ENCODE results near the gene PKIG. TPM values are rescaled to one million over a fixed set of nuclear protein-coding genes. Genes with fewer than 3 reads are reported as not detected.

Gene PKIG
- total RNA-seq, 2 donors from 2014 or later = 237 to 268 TPM

- Histone ChIP-seq H3K4me3 (no peak overlapping the region), H3K27me3 (no peaks in the 10 kb centered on the region), H3K27ac (peak overlapping the region; percentile 62 to 71), H3K9me3 (no peaks in the 10 kb centered on the region), H3K36me3 (no peaks in the 10 kb centered on the region), H3K4me1 (peaks cover 3 to 67% of the 10 kb centered on the region in 2 donors)
- TF ChIP-seq, protein P1, sequence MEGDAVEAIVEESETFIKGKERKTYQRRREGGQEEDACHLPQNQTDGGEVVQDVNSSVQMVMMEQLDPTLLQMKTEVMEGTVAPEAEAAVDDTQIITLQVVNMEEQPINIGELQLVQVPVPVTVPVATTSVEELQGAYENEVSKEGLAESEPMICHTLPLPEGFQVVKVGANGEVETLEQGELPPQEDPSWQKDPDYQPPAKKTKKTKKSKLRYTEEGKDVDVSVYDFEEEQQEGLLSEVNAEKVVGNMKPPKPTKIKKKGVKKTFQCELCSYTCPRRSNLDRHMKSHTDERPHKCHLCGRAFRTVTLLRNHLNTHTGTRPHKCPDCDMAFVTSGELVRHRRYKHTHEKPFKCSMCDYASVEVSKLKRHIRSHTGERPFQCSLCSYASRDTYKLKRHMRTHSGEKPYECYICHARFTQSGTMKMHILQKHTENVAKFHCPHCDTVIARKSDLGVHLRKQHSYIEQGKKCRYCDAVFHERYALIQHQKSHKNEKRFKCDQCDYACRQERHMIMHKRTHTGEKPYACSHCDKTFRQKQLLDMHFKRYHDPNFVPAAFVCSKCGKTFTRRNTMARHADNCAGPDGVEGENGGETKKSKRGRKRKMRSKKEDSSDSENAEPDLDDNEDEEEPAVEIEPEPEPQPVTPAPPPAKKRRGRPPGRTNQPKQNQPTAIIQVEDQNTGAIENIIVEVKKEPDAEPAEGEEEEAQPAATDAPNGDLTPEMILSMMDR (IDR thresholded peaks at IDR 0.05) = no peak
- peak; percentile 94 for DNase-seq (ENCODE audit: low spot score)
Measured at GRCh38 chr20:44637522-44638372, 55.4 kb downstream of the PKIG start.

- Histone ChIP-seq H3K36me3 (no peaks in the 10 kb centered on the region), H3K9me3 (no peaks in the 10 kb centered on the region), H3K27me3 (no peaks in the 10 kb centered on the region), H3K4me1 (peaks cover 3 to 74% of the 10 kb centered on the region in 2 donors), H3K4me3 (no peak overlapping the region), H3K27ac (no peak overlapping the region)
- TF ChIP-seq, protein P1 (IDR thresholded peaks at IDR 0.05) = no peak
- no peak for DNase-seq (ENCODE audit: low spot score)
Measured at GRCh38 chr20:44640522-44640921, 58.1 kb downstream of the PKIG start.

DNA sequence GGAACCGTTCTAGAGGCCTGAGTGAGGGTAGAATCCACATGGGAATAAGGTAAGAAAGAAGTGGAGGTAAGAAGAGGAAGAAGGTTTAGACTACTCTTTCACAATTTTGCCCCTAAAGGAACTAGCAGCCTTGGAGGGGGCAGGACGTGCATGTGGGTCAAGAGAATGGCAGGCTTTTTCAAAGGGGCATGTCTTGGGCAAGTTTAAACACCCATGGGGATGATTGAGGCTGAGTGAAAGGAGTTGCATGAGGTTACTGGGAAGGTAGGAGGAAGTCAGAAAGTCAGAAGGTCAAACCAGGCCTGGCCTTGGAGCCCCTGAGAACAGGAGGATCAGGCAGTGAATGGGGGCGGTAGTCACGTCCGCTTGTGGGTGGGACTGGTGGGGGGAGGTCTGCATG, 58.9 kb downstream of the PKIG start:
- Histone ChIP-seq H3K27ac (no peak overlapping the region), H3K27me3 (no peaks in the 10 kb centered on the region), H3K9me3 (no peaks in the 10 kb centered on the region), H3K4me3 (no peak overlapping the region), H3K36me3 (no peaks in the 10 kb centered on the region), H3K4me1 (peaks cover 3 to 74% of the 10 kb centered on the region in 2 donors)
- no peak for DNase-seq (ENCODE audit: low spot score)
- TF ChIP-seq, protein P1 (IDR thresholded peaks at IDR 0.05) = no peak

GRCh38 chr20:44642203-44643153, 60.1 kb downstream of the PKIG start:
- peak; percentile 88 for DNase-seq (ENCODE audit: low spot score)
- Histone ChIP-seq H3K4me3 (peak overlapping the region in 1 of 2 donors; percentile 16), H3K27ac (peak overlapping the region; percentile 75 to 77), H3K36me3 (no peaks in the 10 kb centered on the region), H3K4me1 (peaks cover 3 to 75% of the 10 kb centered on the region in 2 donors), H3K9me3 (no peaks in the 10 kb centered on the region), H3K27me3 (no peaks in the 10 kb centered on the region)
- TF ChIP-seq, protein P1 (IDR thresholded peaks at IDR 0.05) = no peak

- Histone ChIP-seq H3K4me1 (peaks cover 3 to 70% of the 10 kb centered on the region in 2 donors), H3K9me3 (no peaks in the 10 kb centered on the region), H3K27me3 (no peaks in the 10 kb centered on the region), H3K4me3 (peak overlapping the region in 1 of 2 donors; percentile 16), H3K36me3 (no peaks in the 10 kb centered on the region), H3K27ac (peak overlapping the region; percentile 75 to 77)
- TF ChIP-seq, protein P1 (IDR thresholded peaks at IDR 0.05) = no peak
- no peak for DNase-seq (ENCODE audit: low spot score)
Measured at GRCh38 chr20:44643154-44643519, 60.8 kb downstream of the PKIG start.

Data from right atrium auricular region (tissue), 2 donors.